ENCODE results near the gene SORCS2.

The SORCS2 gene

GRCh38 chr4:7393601-7394575 lies 201.6 kb downstream of the SORCS2 start:
- TF ChIP-seq NFIC (IDR thresholded peaks at IDR 0.05): no peak
- no peak for TF ChIP-seq USF1 (IDR thresholded peaks at IDR 0.05)

- no peak for TF ChIP-seq TCF12 (IDR thresholded peaks at IDR 0.05; ENCODE audit: low read depth)
- no peak for TF ChIP-seq MAX (IDR thresholded peaks at IDR 0.05)
- no peak for TF ChIP-seq FOXM1 (IDR thresholded peaks at IDR 0.05; ENCODE audit: borderline replicate concordance, low read depth)
- TF ChIP-seq TAF1 (IDR thresholded peaks at IDR 0.05; ENCODE audit: low read depth): no peak
- no peak for TF ChIP-seq RAD21 (IDR thresholded peaks at IDR 0.05; ENCODE audit: low read depth)
- TF ChIP-seq ZBTB7A (IDR thresholded peaks at IDR 0.05; ENCODE audit: low read depth): no peak
- no peak for TF ChIP-seq USF1 (IDR thresholded peaks at IDR 0.05)
- no peak for TF ChIP-seq YY1 (IDR thresholded peaks at IDR 0.05; ENCODE audit: low read depth)
- no peak for TF ChIP-seq CEBPB (IDR thresholded peaks at IDR 0.05)
Measured at GRCh38 chr4:7394681-7395451, 202.5 kb downstream of the SORCS2 start.

GRCh38 chr4:7395645-7396044 lies 203.3 kb downstream of the SORCS2 start:
- no peak for TF ChIP-seq ZBTB7A (IDR thresholded peaks at IDR 0.05; ENCODE audit: low read depth)
- TF ChIP-seq CEBPB (IDR thresholded peaks at IDR 0.05): no peak
- no peak for TF ChIP-seq RAD21 (IDR thresholded peaks at IDR 0.05; ENCODE audit: low read depth)
- no peak for TF ChIP-seq TAF1 (IDR thresholded peaks at IDR 0.05; ENCODE audit: low read depth)
- TF ChIP-seq FOXM1 (IDR thresholded peaks at IDR 0.05; ENCODE audit: borderline replicate concordance, low read depth): no peak
- no peak for TF ChIP-seq TEAD4 (IDR thresholded peaks at IDR 0.05)
- no peak for TF ChIP-seq USF1 (IDR thresholded peaks at IDR 0.05)
- no peak for TF ChIP-seq YY1 (IDR thresholded peaks at IDR 0.05; ENCODE audit: low read depth)
- TF ChIP-seq MAX (IDR thresholded peaks at IDR 0.05): no peak
- TF ChIP-seq EP300 (IDR thresholded peaks at IDR 0.05; ENCODE audit: borderline replicate concordance): no peak
- no peak for TF ChIP-seq EGR1 (IDR thresholded peaks at IDR 0.05)

- TF ChIP-seq NFIC (IDR thresholded peaks at IDR 0.05) (no peak), TAF1 (IDR thresholded peaks at IDR 0.05; ENCODE audit: low read depth) (no peak), FOXM1 (IDR thresholded peaks at IDR 0.05; ENCODE audit: borderline replicate concordance, low read depth) (no peak), TEAD4 (IDR thresholded peaks at IDR 0.05) (no peak), YY1 (IDR thresholded peaks at IDR 0.05; ENCODE audit: low read depth) (no peak), REST (IDR thresholded peaks at IDR 0.05; ENCODE audit: low read depth) (no peak), EGR1 (IDR thresholded peaks at IDR 0.05) (no peak), RAD21 (IDR thresholded peaks at IDR 0.05; ENCODE audit: low read depth) (no peak), USF1 (IDR thresholded peaks at IDR 0.05) (no peak), ZBTB7A (IDR thresholded peaks at IDR 0.05; ENCODE audit: low read depth) (no peak), CREB1 (IDR thresholded peaks at IDR 0.05; ENCODE audit: low read depth) (no peak), TCF12 (IDR thresholded peaks at IDR 0.05; ENCODE audit: low read depth) (no peak), MAX (IDR thresholded peaks at IDR 0.05) (no peak), EP300 (IDR thresholded peaks at IDR 0.05; ENCODE audit: borderline replicate concordance) (no peak)
Measured at GRCh38 chr4:7396186-7396910, 204.0 kb downstream of the SORCS2 start.

Data from Ishikawa (cell line).